ENCODE data around the gene INF2. TPM values are rescaled to one million over a fixed set of nuclear protein-coding genes. Genes with fewer than 3 reads are reported as not detected.

Gene INF2
- polyA plus RNA-seq, 4 donors: 37.1 to 69.5 (median 49.5) TPM

DNA sequence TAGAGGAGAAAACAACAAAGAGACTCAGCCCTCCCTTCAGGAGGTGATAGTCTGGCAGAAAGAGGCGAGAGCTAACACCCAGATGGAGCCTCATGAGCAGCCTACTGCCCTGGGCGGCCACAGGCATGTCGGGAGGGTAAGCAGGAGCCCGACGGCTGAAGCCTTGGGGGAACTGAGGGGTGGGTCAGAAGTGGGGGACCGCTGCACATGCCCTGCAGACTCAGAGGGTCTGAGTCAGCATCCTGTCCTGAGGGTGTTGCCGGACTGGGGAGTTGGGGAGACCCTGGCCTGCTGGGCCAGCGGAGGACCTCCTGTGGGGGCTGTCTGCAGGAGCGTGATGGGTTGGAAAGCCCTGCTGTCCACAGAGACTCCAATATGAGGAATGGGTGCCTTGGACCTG is 15.9 kb upstream of the INF2 start:
- no peak for DNase-seq (ENCODE audit: low read depth in 4 of 4, low spot score in 3 of 4)

DNA sequence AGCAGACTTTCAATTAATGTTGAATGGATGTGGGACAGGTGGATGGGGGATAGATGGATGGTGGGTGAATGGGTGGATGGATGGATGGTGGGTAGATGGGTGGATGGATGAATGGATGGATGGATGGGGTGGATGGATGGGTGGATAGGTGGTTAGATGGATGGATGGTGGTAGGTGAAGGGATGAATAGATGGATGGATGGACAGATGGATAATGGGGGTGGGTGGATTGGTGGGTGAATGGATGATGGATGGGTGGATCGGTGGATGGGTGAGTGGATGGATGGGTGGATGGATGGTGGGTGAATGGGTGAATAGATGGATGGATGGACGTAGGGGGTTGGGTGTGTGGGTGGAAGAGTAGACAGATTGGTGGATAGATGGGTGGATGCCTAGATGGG is 14.0 kb upstream of the INF2 start:
- no peak for DNase-seq (ENCODE audit: low read depth in 4 of 4, low spot score in 3 of 4)

DNA sequence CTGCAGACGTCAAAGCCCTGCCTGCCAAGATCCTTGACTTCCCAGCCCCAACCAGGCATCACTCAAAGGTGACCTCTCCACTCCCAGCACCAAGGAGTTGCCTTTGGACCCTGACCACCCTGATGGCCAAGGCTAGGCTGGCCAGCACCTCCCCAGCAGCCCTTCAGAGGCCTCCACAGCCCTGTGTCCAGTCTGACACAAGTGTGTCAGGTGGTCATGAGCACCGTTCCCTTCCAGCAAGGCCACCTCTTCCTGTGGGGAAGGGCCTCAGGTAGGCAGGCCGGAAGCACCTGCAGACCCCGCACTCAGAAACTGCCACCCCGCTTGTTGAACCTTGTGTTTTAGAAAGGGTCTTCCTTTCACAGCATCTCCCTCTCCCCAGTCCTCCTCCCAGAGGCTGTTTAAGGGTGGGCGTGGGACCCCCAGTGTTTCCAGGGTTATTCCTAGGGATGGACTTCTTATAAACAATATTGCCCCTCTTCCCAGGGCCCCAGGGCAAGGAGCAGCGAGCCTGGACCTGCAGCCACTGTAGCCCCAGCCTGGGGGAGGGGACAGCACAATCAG is 13.2 kb upstream of the INF2 start:
- no peak for DNase-seq (ENCODE audit: low read depth in 4 of 4, low spot score in 3 of 4)

DNA sequence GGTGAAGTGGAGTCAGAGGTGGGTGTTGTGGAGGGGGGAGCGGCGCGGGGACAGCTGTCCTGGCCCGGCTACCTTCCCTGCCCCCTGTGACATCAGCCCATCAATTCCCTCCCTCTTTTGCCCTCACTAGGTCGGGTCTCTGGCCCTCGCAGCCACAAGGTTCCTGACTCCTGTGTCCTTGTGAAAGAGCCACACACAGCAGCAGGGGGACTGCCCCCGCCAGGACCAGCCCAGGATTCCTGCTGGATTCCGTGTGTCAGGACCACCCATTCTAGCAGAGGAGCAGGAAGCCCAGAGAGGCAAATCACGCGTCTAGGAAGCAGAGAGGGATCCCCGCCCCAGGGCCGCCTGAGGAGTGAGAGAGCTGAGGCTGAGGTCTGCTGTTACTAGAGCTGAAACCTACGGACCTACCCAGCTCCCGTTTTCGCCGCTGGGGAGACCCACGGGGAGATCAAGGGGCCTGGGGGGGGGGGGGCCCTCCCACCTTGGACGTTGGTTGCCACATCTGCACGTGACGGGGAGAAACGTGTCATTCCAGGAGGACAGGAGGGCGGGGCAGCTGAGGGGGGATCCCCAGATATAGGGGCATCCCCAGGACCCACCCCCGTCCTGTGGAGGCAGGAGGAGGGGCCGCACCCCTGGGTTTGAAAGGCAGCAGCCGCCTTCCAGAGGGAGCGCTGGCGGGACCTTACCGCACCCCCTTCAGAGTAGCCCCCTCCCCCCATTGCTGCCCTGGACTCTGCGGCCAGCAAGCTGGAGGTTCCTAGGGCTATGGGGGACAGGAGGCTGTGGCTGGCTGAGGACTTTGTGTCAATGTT is 12.5 kb upstream of the INF2 start:
- DNase-seq (ENCODE audit: low read depth in 4 of 4, low spot score in 3 of 4): no peak

DNA sequence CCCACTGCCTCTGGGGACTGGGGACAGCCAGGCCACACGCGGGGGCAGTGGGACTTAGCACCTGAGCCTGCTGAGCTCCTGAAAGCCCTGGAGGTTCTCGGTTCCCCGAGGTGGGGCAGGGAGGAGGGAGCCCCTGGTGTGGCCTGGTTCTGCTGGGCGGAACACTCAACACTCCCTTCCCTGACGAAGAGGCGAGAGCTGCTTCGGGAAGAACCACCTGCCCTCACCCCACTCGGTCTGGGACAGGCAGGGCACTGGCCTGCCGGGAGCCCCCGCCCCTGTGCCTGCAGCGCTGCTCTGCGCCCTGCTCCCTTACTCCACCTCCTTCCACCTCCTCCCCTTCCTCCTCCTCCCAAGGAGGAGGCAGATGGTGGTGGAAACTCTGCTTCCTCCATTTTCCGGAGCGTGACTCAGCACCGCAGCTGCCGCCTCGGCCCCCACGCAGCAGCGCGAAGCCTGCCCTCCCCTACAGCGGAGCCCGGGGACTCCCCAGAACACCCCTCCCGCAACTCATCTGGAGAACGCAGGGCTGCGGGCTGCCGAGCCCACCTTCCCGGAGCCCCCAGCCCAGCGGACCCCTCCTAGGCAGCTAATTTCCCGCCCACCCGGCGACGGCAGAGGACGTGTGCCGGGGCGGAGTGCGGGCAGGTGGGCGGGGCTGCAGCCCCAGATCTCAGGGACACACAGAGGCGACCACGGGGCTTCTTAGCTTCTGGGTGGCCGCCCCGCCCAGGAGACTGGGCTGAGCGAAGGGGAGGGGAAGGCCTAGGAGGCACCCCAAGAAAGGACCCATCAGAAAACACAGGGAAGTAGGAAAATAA is 11.7 kb upstream of the INF2 start:
- peak in 1 of 4 donors; percentile 75 for DNase-seq (ENCODE audit: low read depth in 4 of 4, low spot score in 3 of 4)

DNA sequence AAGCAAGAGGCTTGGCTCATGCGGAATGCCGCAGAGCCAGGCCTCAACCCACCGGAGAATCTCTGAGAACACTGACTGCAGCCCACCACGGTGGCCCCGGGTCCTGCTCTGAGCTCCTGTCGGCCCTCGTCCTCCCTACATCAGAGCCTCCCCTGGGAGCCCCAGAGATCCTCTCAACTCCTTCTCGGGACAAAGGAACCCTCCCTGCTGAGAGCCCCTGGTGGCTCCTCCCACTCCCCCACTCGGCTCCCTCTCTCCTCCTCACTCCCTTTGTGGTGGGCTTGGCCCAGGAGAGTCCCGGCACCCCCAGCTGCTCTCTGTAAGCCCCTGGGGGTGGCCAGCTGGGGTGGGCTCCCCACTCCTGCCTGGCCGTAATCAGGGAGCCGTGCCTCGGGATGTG is 11.1 kb upstream of the INF2 start:
- DNase-seq (ENCODE audit: low read depth in 4 of 4, low spot score in 3 of 4): no peak

DNA sequence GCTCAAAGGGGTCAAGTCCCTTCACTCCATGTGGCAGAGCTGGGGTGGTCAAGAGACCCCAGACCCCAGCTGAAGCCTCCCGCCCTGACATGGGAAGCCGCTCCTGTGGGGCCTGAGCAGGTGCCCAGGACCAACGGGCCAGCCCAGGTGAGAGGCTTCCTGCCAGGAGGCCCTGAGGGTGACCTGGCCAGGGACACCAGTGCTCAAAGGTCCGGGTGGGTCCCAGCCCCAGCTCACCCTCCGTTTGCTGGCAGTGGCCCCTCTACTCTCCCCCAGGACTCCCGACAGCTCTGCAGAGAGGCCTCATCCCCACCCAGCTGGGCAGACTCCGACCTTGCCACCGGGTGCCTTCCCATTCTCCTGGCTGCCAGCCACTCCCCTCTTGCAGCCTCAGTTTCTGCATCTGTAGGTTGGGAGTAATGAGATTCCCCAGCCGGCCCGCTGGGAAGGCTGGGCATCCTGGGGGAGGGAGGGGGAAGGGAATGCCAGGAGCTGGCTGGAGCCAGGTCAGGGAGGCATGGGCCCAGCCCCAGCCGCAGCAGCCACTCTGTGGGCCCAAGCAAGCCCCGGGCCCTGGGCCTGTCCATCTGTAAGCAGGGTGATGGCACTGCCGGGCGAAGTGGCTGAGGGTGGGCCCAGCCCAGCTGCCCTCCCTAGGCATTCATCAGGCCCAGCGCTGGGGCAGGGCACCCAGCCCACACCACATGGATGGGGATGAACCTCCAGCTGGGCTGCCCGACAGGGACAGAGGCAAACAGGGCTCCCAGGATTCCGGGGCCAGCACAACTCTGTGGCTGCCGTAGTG is 10.3 kb upstream of the INF2 start:
- no peak for DNase-seq (ENCODE audit: low read depth in 4 of 4, low spot score in 3 of 4)

DNA sequence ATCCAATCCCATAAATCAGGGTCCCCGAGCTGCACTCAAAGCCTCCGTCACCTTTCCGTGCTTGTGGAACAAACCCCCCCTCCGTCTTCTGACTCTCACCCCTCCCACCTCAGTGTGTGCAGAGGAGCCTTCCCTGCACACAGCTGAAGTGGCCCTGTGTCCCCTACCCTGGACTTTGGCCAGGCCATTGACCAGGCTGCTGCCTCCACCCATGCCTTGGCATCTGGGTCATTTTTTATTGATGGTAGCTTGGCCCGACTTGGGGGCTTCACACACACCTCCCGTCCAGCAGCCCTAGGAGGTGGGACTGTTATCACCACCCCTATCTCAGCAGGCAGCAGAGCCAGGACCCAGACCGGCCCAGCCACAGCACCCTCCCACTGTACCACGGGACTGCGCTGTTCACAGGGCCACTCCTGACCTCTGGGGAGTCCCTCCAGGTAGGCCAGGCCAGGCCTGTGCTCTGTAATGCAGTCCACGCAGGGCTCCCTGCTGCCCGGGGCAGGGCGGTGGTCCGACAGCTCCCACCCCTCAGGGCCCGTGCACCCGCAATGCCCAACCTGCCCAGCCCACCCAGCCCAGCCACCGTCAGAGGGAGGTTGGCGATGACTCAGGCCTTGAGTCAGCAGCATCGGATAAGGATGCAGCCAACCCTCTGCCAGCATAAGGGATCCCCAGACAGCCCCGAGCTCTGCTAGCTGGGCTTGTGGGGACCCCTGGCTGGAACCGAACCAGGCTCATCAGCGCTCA is 9.2 kb upstream of the INF2 start:
- DNase-seq (ENCODE audit: low read depth in 4 of 4, low spot score in 3 of 4): no peak

DNA sequence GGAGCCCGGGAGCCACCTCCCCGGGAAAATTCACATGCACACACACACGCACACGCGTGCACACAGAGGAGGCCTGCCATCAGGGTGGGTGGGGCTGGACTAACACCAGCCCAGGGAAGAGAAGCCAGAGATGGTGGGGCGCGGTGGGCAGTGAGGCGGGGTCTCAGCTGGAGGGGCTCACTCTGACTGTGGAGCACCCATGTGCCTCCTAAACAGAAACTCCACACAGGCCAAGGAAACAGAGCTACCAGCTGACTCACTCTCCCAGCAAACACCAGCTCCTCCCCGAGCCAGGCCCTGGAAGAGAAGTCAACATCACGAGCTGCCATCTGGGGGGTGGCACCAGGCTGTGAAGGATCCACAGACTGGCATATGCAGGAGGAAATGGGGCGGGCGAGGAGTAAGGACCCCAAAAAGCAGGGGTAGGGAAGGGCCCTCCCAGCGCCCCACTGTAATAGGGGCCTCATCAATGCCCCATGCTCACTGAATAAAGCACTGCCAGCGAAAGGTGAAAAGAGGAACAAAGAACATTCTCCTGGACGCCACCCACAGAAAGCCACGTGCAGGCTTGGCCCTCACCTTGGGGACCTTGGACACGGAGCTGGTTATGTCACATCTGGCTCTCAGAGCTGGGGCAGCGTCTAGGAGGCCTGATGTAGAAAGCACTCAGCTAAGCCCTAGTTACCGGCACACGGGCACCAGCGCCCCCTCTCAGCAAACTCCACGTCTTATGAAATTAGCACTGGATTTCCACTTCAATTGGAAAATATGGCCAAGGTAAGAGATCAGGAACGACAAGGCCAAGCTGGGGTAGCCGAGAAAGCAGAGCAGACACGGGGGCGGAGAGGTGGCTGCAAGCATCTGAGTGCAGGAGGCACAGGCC is 8.4 kb upstream of the INF2 start:
- no peak for DNase-seq (ENCODE audit: low read depth in 4 of 4, low spot score in 3 of 4)

DNA sequence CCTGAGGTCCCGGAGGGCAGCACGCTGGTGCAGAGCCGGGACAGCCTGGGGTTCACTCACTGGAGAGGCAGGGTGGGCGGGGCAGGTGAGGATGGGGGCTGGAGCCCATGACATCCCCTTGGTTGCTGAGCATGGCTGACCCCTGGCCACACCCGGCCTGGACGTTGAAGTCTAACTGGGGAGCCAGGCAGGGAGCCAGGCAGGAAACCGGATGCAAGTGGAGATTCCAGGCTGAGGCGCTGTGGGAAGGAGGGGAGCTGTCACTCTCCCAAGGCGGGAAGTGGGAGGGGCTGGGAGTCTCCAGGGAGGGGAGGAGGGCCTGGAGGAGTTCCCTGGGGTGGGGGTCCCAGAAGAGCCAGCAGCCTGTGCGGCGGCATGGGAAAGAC is 7.7 kb upstream of the INF2 start:
- peak; percentile 79 to 85 (median 80) for DNase-seq (ENCODE audit: low read depth in 4 of 4, low spot score in 3 of 4)

DNA sequence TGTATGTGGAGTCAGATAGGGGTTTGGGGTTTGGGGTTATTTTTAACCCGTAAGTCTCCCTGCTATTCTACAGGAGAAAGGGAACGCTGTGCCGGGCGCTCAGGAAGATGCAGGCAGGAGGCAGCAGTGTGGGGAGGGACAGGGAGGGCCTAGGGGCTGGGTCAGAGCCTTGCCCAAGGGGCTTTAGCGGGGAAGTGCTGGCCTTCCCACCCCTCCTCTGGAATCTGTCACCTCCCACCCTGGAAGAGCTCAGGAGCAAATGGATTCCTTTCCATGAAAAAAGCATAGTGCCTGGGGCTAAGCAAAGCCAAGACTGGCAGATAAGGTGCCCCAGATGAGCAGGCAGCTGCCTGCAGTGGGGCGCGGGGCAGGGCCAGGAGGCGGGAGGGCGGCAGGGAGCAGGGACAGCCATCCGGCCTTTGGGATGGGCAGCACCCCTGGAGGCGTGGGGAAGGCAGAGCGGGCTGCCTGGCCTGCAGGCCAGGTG is 7.3 kb upstream of the INF2 start:
- DNase-seq (ENCODE audit: low read depth in 4 of 4, low spot score in 3 of 4): no peak

DNA sequence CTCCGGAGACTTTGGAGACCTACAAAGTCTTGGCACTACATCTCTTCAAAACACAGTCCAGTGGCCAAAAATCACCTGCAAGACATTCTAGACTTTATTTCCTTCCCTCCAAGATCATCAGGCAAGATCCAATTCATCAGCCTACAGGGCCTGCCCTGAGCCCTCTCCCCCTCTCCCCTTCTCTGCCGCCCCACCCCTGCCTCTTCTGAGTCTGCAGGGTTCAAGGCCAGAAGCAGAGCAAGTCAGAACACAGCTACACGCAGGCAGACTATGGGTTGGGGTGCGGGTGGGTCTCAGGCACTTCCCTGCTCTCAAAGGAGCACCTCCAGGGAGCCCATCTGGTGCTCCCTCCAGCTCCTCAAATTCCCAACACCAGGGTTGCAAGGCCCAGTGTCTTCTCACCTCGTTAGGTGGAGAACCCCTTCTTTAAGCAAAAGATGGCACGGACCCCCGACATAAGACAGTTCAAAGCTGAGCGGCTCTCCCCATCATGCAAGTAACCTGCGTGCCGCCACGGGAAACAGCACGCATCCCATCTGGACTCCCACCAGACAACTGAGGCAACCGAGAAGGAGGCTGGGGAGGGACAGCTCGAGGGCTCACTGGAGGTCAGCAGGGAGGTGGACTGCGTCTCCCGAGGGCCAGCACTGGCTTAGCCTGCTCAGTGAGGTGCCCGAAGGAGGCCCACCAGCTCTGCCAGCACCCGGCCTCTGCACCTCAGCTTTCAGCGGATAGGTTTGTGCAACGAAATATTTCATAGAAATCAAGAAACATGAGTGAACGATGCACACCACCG is 5.6 kb upstream of the INF2 start:
- DNase-seq (ENCODE audit: low read depth in 4 of 4, low spot score in 3 of 4): no peak

DNA sequence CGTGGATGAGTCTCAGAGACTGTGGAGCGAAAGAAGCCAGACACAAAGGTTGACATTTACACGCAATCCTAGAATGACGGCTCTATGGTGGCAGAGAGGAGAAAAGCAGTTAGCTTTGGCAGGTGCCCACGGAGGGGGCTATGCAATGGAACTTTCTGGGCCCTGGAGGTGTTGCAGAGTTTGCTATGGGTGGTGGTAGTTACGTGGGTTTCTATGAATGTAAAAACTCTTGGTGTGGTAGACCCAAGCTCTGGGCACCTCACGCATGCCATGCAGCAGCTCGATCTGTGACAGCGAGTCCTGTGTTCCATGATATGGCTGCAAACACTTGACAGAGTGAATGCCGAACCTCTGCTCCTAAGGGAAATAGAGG is 5.0 kb upstream of the INF2 start:
- DNase-seq (ENCODE audit: low read depth in 4 of 4, low spot score in 3 of 4): no peak

DNA sequence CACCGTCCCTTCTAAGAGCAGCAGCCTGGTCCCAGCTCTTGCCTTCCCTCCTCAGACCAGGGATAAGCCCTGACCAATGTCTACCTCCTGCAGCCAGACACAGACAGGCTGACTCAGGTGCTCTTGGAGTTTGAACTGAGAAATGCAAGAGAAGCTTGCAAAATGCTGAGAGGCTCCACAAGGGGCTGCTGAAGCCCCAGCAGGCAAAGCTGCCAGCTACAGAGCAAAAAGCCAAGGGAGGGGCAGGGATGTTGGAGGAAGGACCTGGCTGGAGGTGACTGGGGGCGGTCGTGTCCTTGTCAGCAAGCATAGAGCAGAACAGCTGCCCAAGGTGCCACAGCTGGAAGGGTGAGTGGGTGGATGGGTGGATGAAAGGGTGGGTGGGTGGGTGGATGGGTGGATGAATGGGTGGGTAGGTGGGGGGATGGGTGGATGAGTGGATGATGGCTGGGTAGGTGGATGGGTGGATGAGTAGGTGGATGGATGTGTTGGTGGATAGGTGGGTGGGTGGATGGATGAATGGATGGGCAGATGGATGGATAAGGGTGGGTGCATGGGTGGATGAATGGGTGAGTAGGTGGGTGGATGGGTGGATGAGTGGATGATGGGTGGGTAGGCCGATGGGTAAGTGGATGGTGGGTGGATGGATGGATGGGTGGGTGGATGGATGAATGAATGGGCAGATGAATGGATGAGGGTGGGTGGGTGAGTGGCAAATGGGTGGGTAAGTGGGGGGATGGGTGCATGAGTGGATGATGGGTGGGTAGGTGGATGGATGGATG is 4.0 kb upstream of the INF2 start:
- no peak for DNase-seq (ENCODE audit: low read depth in 4 of 4, low spot score in 3 of 4)

DNA sequence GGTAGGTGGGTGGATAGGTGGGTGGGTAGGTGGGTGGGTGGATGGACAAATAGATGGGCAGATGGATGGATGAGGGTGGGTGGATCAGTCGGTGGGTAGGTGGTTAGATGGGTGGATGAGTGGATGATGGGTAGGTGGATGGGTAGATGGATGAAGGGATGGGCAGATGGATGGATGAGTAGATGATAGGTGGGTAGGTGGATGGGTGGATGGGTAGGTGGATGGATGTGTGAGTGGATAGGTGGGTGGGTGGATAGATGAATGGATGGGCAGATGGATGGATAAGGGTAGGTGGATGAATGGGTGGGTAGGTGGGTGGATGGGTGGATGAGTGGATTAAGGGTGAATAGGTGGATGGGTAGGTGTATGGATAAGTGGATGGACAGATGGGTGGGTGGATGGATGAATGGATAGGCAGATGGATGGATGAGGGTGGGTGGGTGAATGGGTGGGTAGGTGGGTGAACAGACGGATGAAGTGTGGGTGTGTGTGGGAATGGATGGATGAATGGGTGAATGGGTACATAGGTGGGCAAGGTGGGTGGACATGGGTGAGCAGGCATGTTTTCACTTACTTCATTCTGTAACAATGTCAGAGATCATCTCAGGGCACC is 3.3 kb upstream of the INF2 start:
- DNase-seq (ENCODE audit: low read depth in 4 of 4, low spot score in 3 of 4): no peak

DNA sequence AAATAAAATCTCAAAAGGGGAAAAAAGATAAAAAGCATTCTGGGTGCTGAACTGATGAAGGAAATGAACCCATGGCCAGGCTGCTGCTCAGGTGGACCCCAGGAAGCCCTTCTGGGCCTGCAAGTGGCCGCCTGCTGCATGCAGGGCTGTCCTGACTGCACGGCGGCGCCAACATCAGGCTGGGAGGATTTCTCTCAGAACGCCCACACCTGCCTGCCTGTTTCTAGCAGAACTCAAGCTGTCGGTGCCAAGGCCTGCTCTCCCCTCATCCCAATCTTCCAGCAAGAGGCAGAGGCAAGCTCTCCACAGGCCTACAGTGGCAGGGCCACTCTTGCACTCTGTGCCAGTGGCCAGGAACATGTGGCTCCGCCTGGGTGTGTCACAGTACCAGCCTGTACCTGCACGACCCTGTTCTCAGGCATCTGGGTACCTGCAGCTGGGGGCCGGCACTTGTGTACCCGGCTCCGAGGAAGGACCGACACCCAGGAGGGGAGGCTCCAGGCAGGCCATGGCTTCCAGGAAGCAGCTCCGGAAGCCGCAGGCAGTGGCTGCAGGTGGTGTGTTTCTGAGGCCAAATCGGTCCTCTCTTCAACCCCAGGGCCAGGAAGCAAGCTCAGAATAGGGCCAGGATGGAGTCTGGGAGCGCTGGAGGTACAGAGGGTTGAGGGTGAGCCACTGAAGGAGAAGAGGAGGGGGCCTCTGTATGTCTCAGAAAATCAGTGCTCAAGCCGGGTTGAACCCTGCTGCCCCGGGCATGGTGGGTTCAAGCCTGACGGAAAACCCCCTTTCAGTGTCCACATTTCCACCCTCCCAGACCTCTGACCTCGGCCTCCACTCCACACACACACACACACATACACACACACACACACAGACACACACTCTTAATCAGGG is 2.5 kb upstream of the INF2 start:
- no peak for DNase-seq (ENCODE audit: low read depth in 4 of 4, low spot score in 3 of 4)
